ENCODE measurements around the gene RASA3. TPM values are rescaled to one million over a fixed set of nuclear protein-coding genes. Genes with fewer than 3 reads are reported as not detected.

The RASA3 gene
- total and polyA plus RNA-seq, 2 of the 8 experiments (the other 6 are each of a cell fraction or from before 2014, with no cell fraction given): 7.5 to 21.9 TPM

- H3K18ac ChIP-seq (ENCODE audit: extremely low read depth, low read length): no peak overlapping the region
- no peaks in the 10 kb centered on the region for H3K79me1 ChIP-seq (ENCODE audit: low read depth, low read length)
- no peak overlapping the region for H2BK15ac ChIP-seq (ENCODE audit: low read length)
- H3K4me1 ChIP-seq (replicated peaks in 1 of 4; ENCODE audit: control insufficient read depth in 3 of 4, insufficient read depth in 4 of 4, low read length in 3 of 4): no peaks in the 10 kb centered on the region; a peak in 1 of 7 replicates
- FAIRE-seq (no peak), DNase-seq (ENCODE audit: low read depth in 1 of 2, low spot score in 2 of 2) (no peak)
- no peaks in the 10 kb centered on the region for H4K20me1 ChIP-seq (replicated peaks in 1 of 2; ENCODE audit: control insufficient read depth in 1 of 2, insufficient read depth in 2 of 2, low read length in 2 of 2)
- no peak overlapping the region for H2BK20ac ChIP-seq (ENCODE audit: low read length)
- H3K4me2 ChIP-seq (ENCODE audit: insufficient read depth in 1 of 2, low read depth in 2 of 2, low read length in 2 of 2): no peak overlapping the region
- no peak overlapping the region for H3K9ac ChIP-seq (replicated peaks in 1 of 4; ENCODE audit: extremely low read depth in 1 of 4, low read depth in 3 of 4, low read length in 3 of 4)
- H3K56ac ChIP-seq (replicated peaks; ENCODE audit: insufficient read length, low read depth, low read length): no peak overlapping the region
- no peak overlapping the region for H3K27ac ChIP-seq (ENCODE audit: low read depth, low read length)
- ChIA-PET CTCF (ENCODE audit: partially characterized antibody) (interaction anchor here (0.9 to 1.7 kb wide), 7 partner anchors 9 to 421 kb away, joined by 4 to 9 read pairs (median 5); no protein-coding TSS in a partner anchor), POLR2A (ENCODE audit: partially characterized antibody) (interaction anchor here (0.9 to 1.3 kb wide), 2 partner anchors 14 to 67 kb away, joined by 3 read pairs; no protein-coding TSS in a partner anchor)
- H4K5ac ChIP-seq (ENCODE audit: insufficient read length, low read depth, low read length): no peak overlapping the region
- WGBS, 2 experiments (ENCODE audit: extremely low coverage in 1 of 2, insufficient coverage in 1 of 2, insufficient read length in 1 of 2, insufficient replicate concordance in 2 of 2, low coverage in 1 of 2, low lambda C conversion rate in 2 of 2, missing lambda C conversion rate in 1 of 2): 90% methylated on average over 32 of the region's 32 CpGs; no CpG with 5 or more reads in 1 of the 2 experiments
- H3K36me3 ChIP-seq (ENCODE audit: control insufficient read depth in 2 of 4, insufficient read depth in 4 of 4, low read length in 3 of 4): no peaks in the 10 kb centered on the region
- no peak overlapping the region for H4K91ac ChIP-seq (replicated peaks; ENCODE audit: insufficient read length, low read length)
- no peak overlapping the region for H2BK5ac ChIP-seq (ENCODE audit: low read depth, low read length)
- H2BK12ac ChIP-seq (ENCODE audit: low read depth, low read length): no peak overlapping the region
- peaks cover 0 to 2% (median 0%) of the 10 kb centered on the region in 4 experiments; a peak in 1 of 7 replicates for H3K27me3 ChIP-seq (replicated peaks in 1 of 4; ENCODE audit: control insufficient read depth in 3 of 4, extremely low read depth in 1 of 4, insufficient read depth in 3 of 4, low read length in 3 of 4)
- peak overlapping the region; percentile 25; the same call in 1 of the 2 replicates for H2AFZ ChIP-seq (ENCODE audit: low read length)
- peak overlapping the region; percentile 5; the same call in 1 of the 2 replicates for H4K8ac ChIP-seq (ENCODE audit: extremely low read depth, insufficient read depth, low read length)
- H2BK120ac ChIP-seq (replicated peaks; ENCODE audit: low read depth, low read length): no peak overlapping the region
- no peak overlapping the region for H2AK5ac ChIP-seq (ENCODE audit: low read depth, low read length)
- no peak overlapping the region for H3K14ac ChIP-seq (ENCODE audit: insufficient read length)
- H3K23ac ChIP-seq (ENCODE audit: insufficient read length): no peak overlapping the region
- H3K9me3 ChIP-seq (ENCODE audit: insufficient read depth in 2 of 2, low read depth in 1 of 2, low read length in 1 of 2): no peaks in the 10 kb centered on the region
- H3K4ac ChIP-seq (replicated peaks; ENCODE audit: insufficient read length, low read depth, low read length): no peak overlapping the region
- H3K23me2 ChIP-seq (ENCODE audit: low read depth, low read length): no peaks in the 10 kb centered on the region
- H3K4me3 ChIP-seq (ENCODE audit: extremely low read depth in 1 of 4, insufficient read depth in 2 of 4, low read depth in 3 of 4, low read length in 4 of 4): no peak overlapping the region
- H3K79me2 ChIP-seq (ENCODE audit: control insufficient read depth in 1 of 2, insufficient read depth in 2 of 2, low read length in 2 of 2): no peaks in the 10 kb centered on the region
- TF ChIP-seq SUZ12 (IDR thresholded peaks at IDR 0.05; ENCODE audit: low read length) (no peak), RBBP5 (IDR thresholded peaks at IDR 0.05; ENCODE audit: borderline replicate concordance, low read depth, low read length) (no peak), RFX5 (IDR thresholded peaks at IDR 0.05; ENCODE audit: borderline replicate concordance, low read depth, low read length) (no peak), SP4 (IDR thresholded peaks at IDR 0.05; ENCODE audit: low read length) (no peak), RAD21 (IDR thresholded peaks at IDR 0.05 in 1 of 2, conservative IDR thresholded peaks at IDR 0.05 in 1 of 2; ENCODE audit: low read depth in 2 of 2, low read length in 2 of 2) (no peak), SIN3A (conservative IDR thresholded peaks at IDR 0.05 in 1 of 2, IDR thresholded peaks at IDR 0.05 in 1 of 2; ENCODE audit: low read depth in 1 of 2, low read length in 2 of 2) (no peak), TAF1 (IDR thresholded peaks at IDR 0.05; ENCODE audit: low read depth, low read length) (no peak), KDM5A (IDR thresholded peaks at IDR 0.05; ENCODE audit: low read length) (no peak), EP300 (IDR thresholded peaks at IDR 0.05; ENCODE audit: borderline replicate concordance in 1 of 2, low read depth in 2 of 2, low read length in 2 of 2) (no peak), EGR1 (IDR thresholded peaks at IDR 0.05; ENCODE audit: borderline replicate concordance, low read depth, low read length) (no peak), EZH2 (IDR thresholded peaks at IDR 0.05; ENCODE audit: low read depth, low read length, severe bottlenecking) (no peak)
Measured at GRCh38 chr13:114161644-114162532, 29.5 kb upstream of the RASA3 start.
